K562 (cell line): ENCODE measurements around the gene TMEM144.

Source experiments
- REST ChIP-seq, 2 experiments: fragments of 450-650 bp; formaldehyde crosslinking in 1 of 2; IDR thresholded peaks; 2 replicates each; pipeline versions ENCODE4 v1.4.0 to v1.6.1; 2014 to 2020; ENCODE audit warnings: mild to moderate bottlenecking in 2 of 2, borderline replicate concordance in 1 of 2, low read depth in 1 of 2
- SMC3 ChIP-seq: conservative IDR thresholded peaks from 2 replicates; pipeline ENCODE4 v1.6.1; 2011; ENCODE audit warnings: low read depth, low read length, improper control_type of control experiment; ENCODE audit not compliant: insufficient read depth
- ZNF175 ChIP-seq: fragments of 200-800 bp; sonication (Bioruptor generic); IDR thresholded peaks from 2 replicates; pipeline ENCODE4 v1.6.1; 2016; ENCODE audit warnings: low read depth, mild to moderate bottlenecking, missing genetic modification characterization, missing compliant biosample characterization
- ZNF354B ChIP-seq: fragments of 250-450 bp; sonication (Bioruptor Pico); IDR thresholded peaks from 2 replicates; pipeline ENCODE4 v1.4.0; 2020
- ZNF639 ChIP-seq, 2 experiments: fragments of 200-800 bp in 1 of 2; sonication (Bioruptor generic) in 1 of 2; sonication (generic) in 1 of 2; formaldehyde crosslinking in 1 of 2; IDR thresholded peaks in 1 of 2; conservative IDR thresholded peaks in 1 of 2; 2 replicates each; pipeline versions ENCODE4 v1.5.0 to v1.6.1; 2016 to 2020; ENCODE audit warnings: missing compliant biosample characterization in 1 of 2, missing genetic modification characterization in 1 of 2, missing genetic modification reagents in 1 of 2

GRCh38 chr4:158274636-158275035, 64.3 kb downstream of the TMEM144 start:
- TF ChIP-seq ZNF639 (CRISPR knock-in tag; conservative IDR thresholded peaks at IDR 0.05 in 1 of 2, IDR thresholded peaks at IDR 0.05 in 1 of 2) (no peak), REST (IDR thresholded peaks at IDR 0.05; ENCODE audit: borderline replicate concordance) (no peak), REST (CRISPR knock-in tag; IDR thresholded peaks at IDR 0.05; ENCODE audit: low read depth) (no peak), ZNF175 (CRISPR knock-in tag) (no peak), SMC3 (no peak), ZNF354B (CRISPR knock-in tag) (no peak)
